ENCODE results near the gene FGD4.

- TF ChIP-seq CTCF (IDR thresholded peaks at IDR 0.05) (no peak), POLR2A (IDR thresholded peaks at IDR 0.05) (no peak)
Measured at GRCh38 chr12:32541754-32542374, 142.5 kb downstream of the FGD4 start.
